ENCODE data around the gene APCDD1.
"Not testable (repeated sequence)": the region's sequence is repeated elsewhere in the genome, so short reads cannot be mapped to it uniquely, and the experiment has no call there.

The APCDD1 gene

DNA sequence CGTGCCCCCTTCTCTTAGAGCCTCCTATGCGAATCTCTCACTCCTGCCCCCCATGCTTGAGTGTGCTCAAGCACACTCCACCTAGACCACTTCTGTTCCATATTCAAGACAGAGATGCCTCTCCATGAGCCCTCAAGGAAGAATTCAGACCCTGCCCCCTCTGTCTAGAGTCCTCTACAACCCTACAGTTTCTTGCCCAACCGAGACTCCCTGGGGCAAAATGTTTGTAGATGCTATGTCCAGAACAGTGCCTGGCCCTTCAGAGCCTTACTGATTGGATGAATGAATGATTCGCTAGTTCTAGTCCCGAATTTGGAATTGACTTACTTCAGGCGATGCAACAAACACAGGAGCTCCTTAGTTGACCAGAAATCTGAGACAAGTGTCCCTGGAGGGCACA, 8.7 kb downstream of the APCDD1 start:
- DNase-seq (ENCODE audit: low read depth) = no peak

DNA sequence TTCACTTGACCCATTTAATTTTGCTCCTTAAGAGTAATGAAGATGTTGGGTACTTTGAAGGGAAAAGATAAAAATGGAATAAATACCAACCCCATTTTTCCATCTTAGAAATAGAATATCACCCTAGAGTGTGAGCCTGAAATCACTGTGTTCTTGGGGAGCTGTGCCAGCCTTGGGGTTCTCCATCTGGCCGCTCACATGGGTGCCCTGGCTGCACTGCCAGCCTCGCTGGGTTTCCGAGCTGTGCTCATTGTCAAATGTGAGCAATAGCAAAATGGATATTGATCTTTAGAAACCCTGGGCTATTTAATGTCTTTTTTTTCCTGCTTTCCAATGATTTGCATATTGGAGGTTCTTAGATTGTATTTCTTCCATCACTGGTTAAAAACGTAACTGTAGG, 9.3 kb downstream of the APCDD1 start:
- no peak for DNase-seq (ENCODE audit: low read depth)

DNA sequence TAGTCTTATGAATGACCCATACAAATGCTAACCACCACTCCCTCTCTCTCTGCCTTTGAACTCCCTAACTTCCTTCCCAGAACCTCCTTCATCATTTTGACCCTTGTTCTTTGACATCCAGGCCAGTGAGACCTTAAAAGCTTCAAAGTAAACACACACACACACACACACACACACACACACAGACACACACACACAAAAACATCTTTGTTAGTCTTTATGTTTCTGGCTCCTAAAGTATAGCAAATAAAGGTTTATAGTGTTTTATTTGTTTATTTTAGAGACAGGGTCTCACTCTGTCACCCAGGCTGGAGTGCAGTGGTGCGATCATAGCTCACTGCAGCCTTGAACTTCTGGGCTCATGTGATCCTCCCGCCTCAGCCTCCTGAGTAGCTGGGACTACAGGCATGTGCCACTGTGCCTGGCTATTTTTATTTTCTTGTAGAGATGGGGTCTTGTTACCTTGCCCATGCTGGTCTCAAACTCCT, 9.8 kb downstream of the APCDD1 start:
- not testable (repeated sequence) for DNase-seq (ENCODE audit: low read depth)

DNA sequence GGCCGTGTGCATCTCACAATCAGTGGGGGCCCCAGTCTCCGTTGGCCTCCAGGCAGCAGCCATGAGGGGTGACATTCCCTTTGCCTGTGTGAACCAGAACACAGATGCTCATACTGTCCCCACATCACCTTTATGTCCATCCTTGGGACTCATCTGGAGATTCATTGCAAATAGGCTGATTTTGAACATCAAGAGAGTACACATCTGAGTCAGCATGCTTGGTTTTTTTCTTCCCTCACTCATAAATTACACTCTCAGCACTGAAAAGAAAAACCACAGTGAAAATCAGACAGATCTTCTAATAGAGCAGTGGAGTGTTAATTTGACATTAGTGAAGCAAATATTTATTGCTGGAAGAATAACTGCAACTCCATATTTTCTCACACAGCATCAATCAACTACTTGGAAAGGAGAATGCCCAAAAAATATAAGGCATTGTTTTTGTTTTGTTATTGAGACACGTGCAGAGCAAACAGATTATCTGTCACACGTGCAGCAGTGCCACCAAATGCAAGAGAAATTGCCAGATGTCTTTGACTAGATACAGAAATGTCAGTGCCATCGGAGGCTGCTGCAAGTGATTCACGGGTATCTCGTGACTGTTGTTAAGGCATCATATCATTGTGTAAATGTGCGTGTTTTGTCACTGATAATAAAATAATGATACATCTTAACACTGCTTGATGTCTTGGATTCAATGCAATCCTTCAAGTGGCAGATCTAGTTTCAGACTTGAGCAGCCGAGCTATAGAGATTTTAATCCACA, 10.9 kb downstream of the APCDD1 start:
- DNase-seq (ENCODE audit: low read depth) = no peak

DNA sequence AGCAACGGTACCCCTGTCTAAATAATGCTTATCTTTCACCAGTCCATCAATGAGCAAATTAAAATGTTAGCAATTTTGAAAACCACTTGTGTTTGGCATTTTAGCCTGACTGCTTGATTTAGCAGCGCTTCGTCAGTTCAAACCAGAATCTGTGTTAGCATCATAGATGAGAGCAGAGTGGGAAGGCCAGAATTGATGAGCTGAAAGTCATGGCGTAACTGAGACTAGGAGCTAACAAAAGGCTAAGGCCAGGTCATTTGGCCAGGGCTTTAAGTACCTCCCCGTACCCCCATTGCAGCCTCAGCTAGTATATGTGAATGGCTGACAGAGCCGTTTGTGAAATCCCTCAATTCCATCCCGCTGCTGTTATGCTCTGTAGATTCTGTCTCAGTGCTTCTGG, 16.0 kb downstream of the APCDD1 start:
- DNase-seq (ENCODE audit: low read depth) = no peak

DNA sequence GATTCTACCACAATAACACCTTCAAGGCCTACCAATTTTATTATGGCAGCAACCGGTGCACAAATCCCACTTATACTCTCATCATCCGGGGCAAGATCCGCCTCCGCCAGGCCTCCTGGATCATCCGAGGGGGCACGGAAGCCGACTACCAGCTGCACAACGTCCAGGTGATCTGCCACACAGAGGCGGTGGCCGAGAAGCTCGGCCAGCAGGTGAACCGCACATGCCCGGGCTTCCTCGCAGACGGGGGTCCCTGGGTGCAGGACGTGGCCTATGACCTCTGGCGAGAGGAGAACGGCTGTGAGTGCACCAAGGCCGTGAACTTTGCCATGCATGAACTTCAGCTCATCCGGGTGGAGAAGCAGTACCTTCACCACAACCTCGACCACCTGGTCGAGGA, 17.1 kb downstream of the APCDD1 start:
- DNase-seq (ENCODE audit: low read depth) = no peak

DNA sequence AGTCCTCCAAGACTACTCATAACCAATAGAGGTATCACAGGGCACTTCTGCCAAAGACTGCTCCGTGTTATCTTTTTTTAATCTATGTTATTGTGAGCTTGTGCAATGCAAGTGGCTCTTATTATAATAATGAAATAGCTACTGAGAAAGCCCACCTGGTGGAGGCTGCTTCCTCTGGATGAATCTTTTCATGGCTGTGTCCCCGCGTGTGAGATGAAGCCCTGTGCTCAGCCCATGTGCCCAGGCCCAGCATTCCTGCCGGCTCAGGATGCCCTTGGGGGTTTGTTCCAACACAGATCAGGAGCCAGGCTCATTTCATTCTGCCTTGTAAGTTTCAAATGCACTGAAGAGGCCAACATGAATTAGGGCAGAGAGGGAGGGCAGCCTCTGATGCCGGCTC, 18.7 kb downstream of the APCDD1 start:
- no peak for DNase-seq (ENCODE audit: low read depth)

DNA sequence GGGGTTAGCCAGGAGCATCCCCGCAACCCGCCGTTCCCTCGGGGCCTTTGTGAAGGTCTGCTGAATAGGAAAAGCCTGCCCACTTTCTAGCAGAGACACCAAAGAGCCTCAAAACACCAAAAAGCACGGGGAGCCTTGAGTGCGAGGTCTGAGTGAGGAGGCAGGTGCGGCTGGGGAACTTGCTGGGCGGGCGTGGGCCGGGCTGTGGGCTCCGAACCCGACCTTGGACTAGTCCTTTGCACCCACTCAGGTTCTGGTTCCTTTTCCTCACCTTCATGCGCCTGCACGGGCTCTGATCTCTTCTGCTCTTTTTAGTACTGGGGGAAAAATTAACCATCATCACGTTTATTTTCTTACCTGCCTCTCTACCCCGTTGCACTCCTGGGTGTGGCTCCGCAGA, 19.9 kb downstream of the APCDD1 start:
- DNase-seq (ENCODE audit: low read depth) = no peak

DNA sequence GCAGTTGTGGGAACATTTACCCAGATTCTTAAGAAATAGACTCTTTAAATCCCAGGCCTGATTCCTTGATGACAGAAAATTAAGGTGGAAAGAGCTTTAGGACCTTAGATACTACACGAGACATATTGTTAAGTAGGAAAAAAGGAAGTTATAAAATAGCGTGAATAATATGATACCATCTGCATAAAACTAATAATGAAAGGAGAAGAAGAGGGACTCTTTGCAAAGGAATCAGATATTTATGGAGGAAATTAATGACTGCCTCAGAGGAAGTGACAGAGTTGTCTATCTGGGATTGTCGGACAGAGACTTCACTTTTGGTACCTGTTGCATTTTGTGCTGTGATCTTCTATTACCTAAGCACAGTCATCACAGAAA, 20.8 kb downstream of the APCDD1 start:
- DNase-seq (ENCODE audit: low read depth) = no peak

DNA sequence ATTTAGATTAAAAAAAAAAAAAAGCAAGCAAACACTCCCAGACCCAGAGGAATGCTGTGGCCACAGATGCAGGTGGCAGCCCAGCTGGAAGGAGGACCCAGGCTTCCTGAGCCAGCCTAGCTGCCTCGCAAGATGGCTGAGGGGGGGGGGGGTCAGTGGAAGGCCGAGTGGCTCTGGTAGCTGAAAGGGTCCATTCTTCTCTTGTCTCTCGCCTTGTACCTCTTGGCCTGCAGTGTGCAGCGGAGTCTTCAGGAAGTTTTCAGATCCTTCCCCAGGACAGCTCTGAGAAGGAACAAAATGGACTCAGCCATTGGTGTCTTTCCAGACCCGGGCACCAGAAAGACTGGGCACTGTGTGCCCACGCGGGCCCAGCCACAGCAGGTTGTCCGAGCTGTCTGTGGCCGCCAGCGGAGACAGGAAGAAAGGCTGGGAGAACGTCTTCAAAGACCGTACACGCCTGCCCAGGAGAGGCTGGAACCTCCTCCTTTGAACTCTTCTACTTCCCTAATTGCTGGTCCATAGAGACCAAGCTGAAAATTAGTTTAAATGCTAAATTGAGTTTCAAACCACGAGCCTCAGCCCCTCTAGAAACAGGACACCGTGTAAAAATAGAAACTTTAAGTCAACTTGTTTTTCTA, 21.3 kb downstream of the APCDD1 start:
- no peak for DNase-seq (ENCODE audit: low read depth)

DNA sequence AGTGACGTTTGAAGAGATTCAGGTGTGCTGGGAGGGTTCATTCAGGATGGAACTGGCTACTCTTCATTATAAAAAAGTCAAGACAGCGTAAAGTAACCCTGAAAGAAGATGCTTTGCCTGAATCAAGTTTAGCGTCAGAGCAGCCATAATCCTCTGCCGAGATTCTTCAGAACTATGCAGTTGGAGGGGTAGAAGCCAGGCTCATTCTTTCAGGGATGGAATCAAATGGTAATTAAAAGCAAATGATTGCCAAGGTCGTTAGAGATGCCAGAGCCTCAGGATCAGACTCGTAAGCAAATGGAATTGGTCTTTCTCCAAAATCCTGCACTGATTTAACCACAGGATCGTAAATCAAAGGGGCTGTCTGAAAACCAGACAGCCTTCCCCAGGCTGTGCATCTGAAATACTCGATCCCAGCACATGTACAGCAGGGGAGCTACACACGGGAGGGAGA, 21.9 kb downstream of the APCDD1 start:
- no peak for DNase-seq (ENCODE audit: low read depth)

DNA sequence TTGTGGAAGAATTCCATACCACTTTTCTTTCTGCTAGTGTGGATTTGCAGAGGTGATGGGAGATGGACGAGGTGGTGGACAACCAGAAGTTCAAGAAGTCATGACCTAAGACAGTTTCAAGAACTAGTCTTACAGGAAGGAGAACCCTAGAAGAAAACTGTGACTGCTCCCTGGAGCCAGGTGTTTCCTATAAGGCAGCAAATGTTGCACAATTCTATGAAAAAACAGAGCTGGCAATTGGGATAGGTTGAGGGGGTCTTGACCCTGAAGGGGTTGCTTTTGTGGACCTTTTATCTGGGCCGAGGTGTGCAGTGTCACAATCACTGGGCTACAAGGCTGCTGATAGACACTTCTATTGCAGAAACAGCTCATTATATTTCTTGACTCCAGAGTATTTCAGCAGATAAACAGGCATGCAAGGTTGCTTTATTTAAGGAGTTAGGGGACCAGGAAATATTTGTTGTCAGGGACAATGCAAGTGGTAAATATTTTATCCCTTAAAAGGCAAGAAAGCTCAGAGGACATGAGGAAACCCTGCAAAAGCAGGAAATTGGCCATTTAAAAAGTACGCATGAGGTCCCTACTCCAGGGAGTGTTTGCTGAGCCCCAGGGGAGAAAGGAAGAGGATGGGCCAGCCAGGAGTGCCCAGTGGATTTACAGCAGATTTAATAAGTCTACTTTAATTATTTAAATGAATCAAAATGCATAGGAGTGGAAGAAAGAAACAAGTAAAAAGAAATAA, 22.9 kb downstream of the APCDD1 start:
- DNase-seq (ENCODE audit: low read depth) = no peak

DNA sequence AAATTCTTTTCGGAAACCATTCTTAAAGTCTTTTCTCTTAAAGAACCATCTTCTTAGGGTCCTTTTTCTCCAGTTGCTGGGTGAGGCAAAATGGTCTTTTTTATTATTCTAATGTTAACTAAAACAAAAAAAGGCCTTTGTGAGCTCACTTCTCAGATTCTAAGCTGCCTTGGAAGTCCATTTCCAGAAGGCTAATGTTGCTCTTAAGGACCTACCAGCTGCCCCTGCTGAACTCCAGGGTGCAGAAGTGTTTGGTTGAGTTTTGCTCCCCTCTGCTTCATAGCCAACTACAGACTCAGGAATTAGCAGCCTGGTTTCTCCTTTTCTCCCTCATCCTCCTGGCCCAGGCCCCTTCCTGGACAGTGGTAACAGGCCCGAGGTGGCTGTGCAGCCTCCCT, 23.4 kb downstream of the APCDD1 start:
- DNase-seq (ENCODE audit: low read depth) = no peak

DNA sequence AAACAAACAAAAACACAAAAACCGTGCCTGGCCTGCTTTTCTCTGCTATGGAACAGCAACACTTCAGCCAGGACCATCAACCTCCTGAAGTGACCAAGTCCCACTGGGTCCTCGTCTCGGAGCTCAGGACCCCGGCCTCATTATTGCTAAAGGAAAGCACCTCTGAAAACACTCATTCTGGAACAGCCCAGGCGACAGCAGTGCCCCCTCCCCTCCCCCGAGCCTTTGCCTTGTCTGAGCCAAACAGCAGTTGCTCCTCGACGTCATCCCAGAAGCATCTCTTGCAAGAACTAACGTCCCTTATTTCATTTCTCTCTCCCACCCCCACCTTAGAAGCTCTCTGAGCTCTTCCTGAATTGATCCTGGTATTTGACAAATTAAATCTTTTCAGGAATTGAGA, 27.4 kb downstream of the APCDD1 start:
- DNase-seq (ENCODE audit: low read depth) = no peak

DNA sequence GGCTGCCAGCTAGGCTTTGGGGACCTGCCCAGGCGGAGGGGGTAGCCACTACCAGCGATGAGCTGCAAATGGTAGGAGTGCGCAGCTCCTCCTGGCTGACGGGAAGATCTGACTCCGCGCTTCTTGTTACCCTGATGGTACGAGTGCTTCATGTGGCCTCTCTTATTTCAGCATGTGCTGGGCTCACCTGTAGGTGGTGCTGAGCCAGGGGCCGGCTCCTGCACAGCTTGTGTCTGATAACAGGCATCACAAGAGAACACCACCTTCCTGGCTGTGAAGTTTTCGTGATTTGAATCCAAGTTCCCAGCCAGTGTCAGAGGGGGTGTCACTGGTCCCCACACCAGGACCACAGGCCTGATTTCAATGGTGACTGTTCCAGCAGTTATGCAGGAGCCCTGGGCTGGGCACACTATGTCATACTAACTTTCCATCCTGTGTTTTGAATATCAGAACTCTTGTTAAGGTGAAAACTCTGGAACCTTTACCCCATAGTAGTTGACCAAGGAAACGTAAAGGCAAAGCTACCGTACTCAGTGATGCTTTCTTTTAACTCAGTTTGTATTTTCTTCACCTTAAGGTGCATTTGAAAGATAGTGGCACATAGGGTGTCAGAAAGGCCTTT, 28.0 kb downstream of the APCDD1 start:
- DNase-seq (ENCODE audit: low read depth) = no peak

DNA sequence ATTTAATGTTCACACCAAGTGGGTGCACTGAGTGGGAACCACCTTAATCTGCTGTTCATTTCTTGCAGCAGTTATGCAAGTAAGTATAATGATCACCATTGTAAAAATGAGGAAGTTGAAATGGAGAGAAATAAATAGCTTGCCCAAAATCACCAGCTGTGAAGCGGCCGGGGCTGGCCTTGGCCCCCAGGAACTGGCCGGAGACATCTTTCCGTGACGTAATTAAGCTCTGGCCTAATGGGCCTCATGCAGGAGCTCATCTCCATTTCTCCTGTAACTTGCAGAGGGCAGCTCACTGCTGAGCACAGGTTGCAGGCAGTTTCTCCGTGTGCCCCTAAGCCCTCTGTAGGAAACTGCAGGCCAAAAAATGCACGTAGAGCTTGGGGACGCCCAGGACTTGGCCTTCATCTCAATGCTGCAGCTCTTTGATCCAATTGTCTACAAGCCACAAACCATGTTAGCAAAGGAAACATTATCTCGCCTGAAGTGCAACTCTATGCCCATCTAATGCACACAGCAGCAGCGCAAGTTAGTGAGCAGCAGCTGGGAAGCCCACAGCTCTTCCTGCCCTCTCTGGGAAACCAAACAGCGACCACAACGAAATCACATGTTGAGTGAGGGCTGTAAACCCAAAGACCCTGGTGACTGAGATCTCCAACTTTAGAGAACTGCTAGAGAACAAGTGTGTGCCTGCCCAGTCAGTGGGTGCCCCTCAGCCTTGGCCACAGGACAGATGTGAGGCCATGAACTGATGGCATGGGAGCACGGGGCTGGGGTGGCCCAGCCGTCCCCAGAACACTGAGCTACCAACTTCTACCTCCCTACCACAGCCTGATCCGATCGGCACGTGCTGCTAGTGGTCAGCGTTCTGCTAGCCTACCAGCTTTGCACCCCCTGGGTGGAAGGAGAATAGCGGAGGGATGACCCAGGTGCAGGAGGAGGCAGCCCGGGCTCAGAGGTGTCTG, 28.8 kb downstream of the APCDD1 start:
- DNase-seq (ENCODE audit: low read depth) = no peak

DNA sequence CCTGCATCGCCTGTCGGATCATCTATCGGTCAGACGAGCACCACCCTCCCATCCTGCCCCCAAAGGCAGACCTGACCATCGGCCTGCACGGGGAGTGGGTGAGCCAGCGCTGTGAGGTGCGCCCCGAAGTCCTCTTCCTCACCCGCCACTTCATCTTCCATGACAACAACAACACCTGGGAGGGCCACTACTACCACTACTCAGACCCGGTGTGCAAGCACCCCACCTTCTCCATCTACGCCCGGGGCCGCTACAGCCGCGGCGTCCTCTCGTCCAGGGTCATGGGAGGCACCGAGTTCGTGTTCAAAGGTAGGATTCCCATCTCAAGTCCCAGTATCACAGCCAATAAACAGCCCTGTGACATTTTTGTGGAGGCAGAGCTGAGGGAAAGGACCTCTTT, 31.0 kb downstream of the APCDD1 start:
- DNase-seq (ENCODE audit: low read depth) = no peak

DNA sequence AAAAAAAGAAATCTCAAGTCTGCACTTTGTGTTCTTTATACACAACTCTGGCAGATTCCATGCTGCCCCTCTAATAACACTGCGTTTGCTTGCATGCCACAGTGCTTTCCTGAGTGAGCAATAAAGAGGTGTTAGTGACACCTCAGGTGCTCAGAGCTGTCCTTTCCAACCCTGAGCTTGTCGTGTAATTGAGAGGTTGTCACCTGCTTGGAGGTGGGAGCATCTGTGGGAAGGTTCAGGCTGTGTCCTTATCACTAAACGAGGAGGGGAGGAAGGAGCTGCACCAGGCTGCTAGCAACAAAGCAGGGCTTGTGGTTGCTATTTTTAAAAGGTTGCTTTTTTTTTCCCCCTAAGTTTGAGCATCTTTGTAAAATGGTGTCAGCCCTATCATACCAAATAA, 31.9 kb downstream of the APCDD1 start:
- no peak for DNase-seq (ENCODE audit: low read depth)

DNA sequence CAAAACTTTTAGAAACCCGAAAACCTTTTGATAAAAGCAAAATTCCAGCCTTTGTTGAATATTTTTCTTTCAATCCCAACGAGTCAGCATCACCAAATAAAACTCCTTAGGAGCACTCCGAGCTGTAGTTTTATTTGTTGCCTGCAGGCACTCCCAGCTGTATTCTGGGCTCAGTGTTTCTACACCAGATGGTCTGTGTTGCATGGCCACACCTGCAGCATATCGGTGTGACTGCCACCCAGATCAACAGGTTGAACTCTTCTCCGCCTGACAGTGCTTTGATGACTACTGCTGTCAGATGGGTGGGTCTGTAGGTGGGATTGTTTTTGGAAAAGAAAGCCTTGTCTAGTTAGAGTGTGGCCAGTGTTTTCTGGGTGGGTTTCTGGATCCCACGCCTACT, 32.7 kb downstream of the APCDD1 start:
- no peak for DNase-seq (ENCODE audit: low read depth)

DNA sequence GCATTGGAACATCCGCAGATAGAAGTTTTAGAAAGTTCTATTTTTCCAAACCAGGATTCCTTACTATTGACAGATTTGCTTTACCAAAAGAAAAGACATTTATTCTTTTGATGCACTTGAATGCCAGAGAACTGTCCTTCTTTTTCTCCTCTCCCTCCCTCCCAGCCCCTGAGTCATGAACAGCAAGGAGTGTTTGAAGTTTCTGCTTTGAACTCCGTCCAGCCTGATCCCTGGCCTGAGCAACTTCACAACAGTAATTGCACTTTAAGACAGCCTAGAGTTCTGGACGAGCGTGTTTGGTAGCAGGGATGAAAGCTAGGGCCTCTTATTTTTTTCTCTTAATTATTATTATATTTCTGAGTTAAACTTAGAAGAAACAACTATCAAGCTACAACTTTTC, 33.6 kb downstream of the APCDD1 start:
- DNase-seq (ENCODE audit: low read depth) = no peak

DNA sequence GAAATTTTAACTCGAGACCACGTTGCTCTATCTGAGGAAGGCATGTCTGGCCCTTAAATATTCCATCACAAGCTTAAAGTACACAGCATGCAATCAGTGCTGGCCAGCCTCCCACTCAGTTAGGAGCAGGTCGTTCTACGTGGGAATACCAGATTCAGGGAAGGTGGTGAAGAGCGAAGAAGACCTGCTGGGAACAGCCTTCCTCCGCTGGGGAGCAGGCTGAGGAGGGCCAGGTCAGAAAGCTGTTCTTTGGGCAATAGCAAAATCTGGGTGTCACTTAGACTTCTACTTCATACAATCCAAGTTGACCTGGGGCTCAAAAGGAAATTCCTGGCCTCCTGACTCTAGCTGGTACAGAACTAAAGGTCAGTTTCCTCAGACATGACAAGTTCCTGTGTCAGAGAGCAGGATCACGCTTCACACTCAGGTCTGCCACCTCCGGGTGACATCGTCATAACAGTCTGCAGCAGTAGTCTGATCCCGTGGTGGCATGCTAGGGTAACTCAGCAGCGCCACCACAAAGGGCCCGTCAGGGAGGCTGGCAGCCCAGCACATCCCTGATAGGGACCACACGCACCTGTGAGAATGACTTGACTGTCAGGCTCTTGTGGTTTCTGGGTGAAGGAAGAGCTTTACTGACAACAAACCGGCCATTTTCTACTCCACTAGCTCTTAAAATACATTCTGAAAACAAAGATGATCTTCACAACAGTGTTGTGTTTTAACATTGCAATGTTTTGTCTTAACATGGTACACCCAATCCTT, 36.1 kb downstream of the APCDD1 start:
- DNase-seq (ENCODE audit: low read depth) = no peak
